K562 (cell line): ENCODE measurements around the gene USH1G. TPM values are rescaled to one million over a fixed set of nuclear protein-coding genes. Genes with fewer than 3 reads are reported as not detected.

Source experiments
- CREB3L1 ChIP-seq: fragments of 450-650 bp; IDR thresholded peaks from 2 replicates; pipeline ENCODE4 v1.6.1; 2014; ENCODE audit warnings: low read depth, mild to moderate bottlenecking, moderate library complexity, borderline replicate concordance
- E2F4 ChIP-seq: sonication (generic); formaldehyde crosslinking; IDR thresholded peaks from 2 replicates; pipeline ENCODE4 v1.8.0; 2022; ENCODE audit warnings: mild to moderate bottlenecking, low read depth, missing genetic modification reagents
- GTF3C2 ChIP-seq: IDR thresholded peaks from 3 replicates; pipeline ENCODE4 v1.6.1; 2011; ENCODE audit warnings: borderline replicate concordance, mild to moderate bottlenecking, moderate library complexity; ENCODE audit not compliant: insufficient read length; ENCODE audit errors: extremely low read depth
- HNRNPK ChIP-seq: fragments of 200-400 bp; formaldehyde crosslinking; IDR thresholded peaks from one replicate; pipeline ENCODE4 v1.6.1; 2018; ENCODE audit warnings: mild to moderate bottlenecking, low read depth, low read length; ENCODE audit not compliant: poor library complexity, severe bottlenecking
- KDM2B ChIP-seq: fragments of 250-450 bp; sonication (Bioruptor Pico); IDR thresholded peaks from 2 replicates; pipeline ENCODE4 v1.8.0; 2021; ENCODE audit warnings: mild to moderate bottlenecking, moderate library complexity
- MYC ChIP-seq, 2 experiments: fragments of 250-450 bp in 1 of 2; sonication (Bioruptor Pico) in 1 of 2; IDR thresholded peaks; 2 replicates each; pipeline versions ENCODE4 v1.5.1 to v1.6.1; 2012 to 2021; ENCODE audit warnings: low read depth in 2 of 2, borderline replicate concordance in 1 of 2, improper control_type of control experiment in 1 of 2, low read length in 1 of 2, mild to moderate bottlenecking in 1 of 2, moderate library complexity in 1 of 2
- NONO ChIP-seq, 2 experiments: fragments of 200-400 bp in 1 of 2; fragments of 450-650 bp in 1 of 2; formaldehyde crosslinking in 1 of 2; IDR thresholded peaks; 2 replicates each; pipeline ENCODE4 v1.6.1; 2017; ENCODE audit warnings: low read depth in 2 of 2, mild to moderate bottlenecking in 2 of 2, moderate library complexity in 2 of 2, low read length in 1 of 2
- PYGO2 ChIP-seq: fragments of 450-650 bp; IDR thresholded peaks from 2 replicates; pipeline ENCODE4 v1.6.1; 2016; ENCODE audit warnings: mild to moderate bottlenecking, missing genetic modification characterization, moderate library complexity, missing compliant biosample characterization
- RB1 ChIP-seq: fragments of 450-650 bp; IDR thresholded peaks from 2 replicates; pipeline ENCODE4 v1.6.1; 2017; ENCODE audit warnings: low read depth, mild to moderate bottlenecking
- TAF1 ChIP-seq: IDR thresholded peaks from 2 replicates; pipeline ENCODE4 v1.6.1; 2011; ENCODE audit warnings: mild to moderate bottlenecking, low read length, moderate library complexity; ENCODE audit not compliant: insufficient read depth, control insufficient read depth, severe bottlenecking; ENCODE audit errors: extremely low read depth
- VEZF1 ChIP-seq: fragments of 200-800 bp; sonication (Bioruptor generic); IDR thresholded peaks from 2 replicates; pipeline ENCODE4 v1.6.1; 2017; ENCODE audit warnings: missing genetic modification characterization, missing compliant biosample characterization
- ZNF280A ChIP-seq: fragments of 450-650 bp; IDR thresholded peaks from 2 replicates; pipeline ENCODE4 v1.6.1; 2018; ENCODE audit warnings: mild to moderate bottlenecking, low read depth; ENCODE audit not compliant: partially characterized antibody
- ZNF551 ChIP-seq: fragments of 250-450 bp; sonication (Bioruptor Pico); IDR thresholded peaks from 2 replicates; pipeline ENCODE4 v1.5.0; 2021; ENCODE audit warnings: mild to moderate bottlenecking, moderate library complexity
- ZNF586 ChIP-seq: fragments of 450-650 bp; formaldehyde crosslinking; conservative IDR thresholded peaks from 2 replicates; pipeline ENCODE4 v1.4.0; 2020; ENCODE audit warnings: mild to moderate bottlenecking, moderate library complexity
- polyA plus RNA-seq, 8 experiments: library from polyadenylated mRNA; depleted of rRNA in 4 of 8; stranded (reverse) in 5 of 8; unstranded in 3 of 8; fragments of >200 nt; fragmentation: Nextera tagmentation in 2 of 8; fragmentation: Illumina TruSeq in 1 of 8; extraction: Ambion mirVana in 2 of 8; extraction: Trizol in 1 of 8; gene quantifications; 2 replicates each; pipeline versions ENCODE4 v1.2.1 to v1.2.3, GENCODE V29; 2011 to 2014; ENCODE audit warnings: inconsistent platforms in 1 of 8, missing spikeins in 1 of 8
- total RNA-seq, 7 experiments: library from RNA; depleted of rRNA in 6 of 7; stranded (reverse); fragments of >200 nt in 6 of 7; fragmentation: Illumina TruSeq in 2 of 7; extraction: Trizol in 2 of 7; gene quantifications; 2 replicates each; pipeline versions ENCODE4 v1.2.1 to v1.2.3, GENCODE V29; 2011 to 2021; ENCODE audit warnings: low replicate concordance in 1 of 7

The USH1G gene
- total and polyA plus RNA-seq, 9 of the 15 experiments (the other 6 are each of a cell fraction or from before 2014, with no cell fraction given) = 0.22 to 1.00 (median 0.64) TPM; not detected in 2

GRCh38 chr17:74972107-74972972 lies 49.3 kb upstream of the USH1G start, which contains the start of gene HID1 (continued):
- TF ChIP-seq PYGO2 (tag) = no peak
- TF ChIP-seq NONO (IDR thresholded peaks at IDR 0.05; ENCODE audit: low read depth in 2 of 2, low read length in 1 of 2) = no peak
- TF ChIP-seq GTF3C2 = no peak
- TF ChIP-seq CREB3L1 = no peak
- no peak for TF ChIP-seq TAF1
- no peak for TF ChIP-seq HNRNPK
- no peak for TF ChIP-seq ZNF280A
- TF ChIP-seq RB1 = no peak
- TF ChIP-seq VEZF1 (CRISPR knock-in tag) = peak; percentile 56; the same call in 1 of the 2 replicates
- 0 out of 2 replicates have a peak, but pooled peaks have one; percentile 47 for TF ChIP-seq KDM2B (CRISPR knock-in tag)
- no peak for TF ChIP-seq ZNF586 (CRISPR knock-in tag)
- no peak for TF ChIP-seq E2F4 (CRISPR knock-in tag)
- no peak for TF ChIP-seq ZNF551
- no peak for TF ChIP-seq MYC (IDR thresholded peaks at IDR 0.05; ENCODE audit: low read depth, low read length)
- TF ChIP-seq MYC (CRISPR knock-in tag; IDR thresholded peaks at IDR 0.05; ENCODE audit: borderline replicate concordance, low read depth) = no peak
